Stimulated activated CD8-positive, alpha-beta memory T cell treated with anti-CD3 and anti-CD28 coated beads, Interleukin-7, amount 100 ng/mL, for 48 hours (primary cell): ENCODE data around the gene MACIR.
A peak's percentile ranks its signal among the peaks of the same experiment; 100 is the strongest.

Source experiments
- DNase-seq, 2 donors: peaks; one replicate each; pipeline ENCODE4 v3.0.0-alpha.2; 2020; ENCODE audit warnings: low read depth in 1 of 2; ENCODE audit errors: extremely low read depth in 1 of 2

MACIR gene

GRCh38 chr5:103244398-103244797 is 14.2 kb upstream of the MACIR start:
- DNase-seq: no peak

DNA sequence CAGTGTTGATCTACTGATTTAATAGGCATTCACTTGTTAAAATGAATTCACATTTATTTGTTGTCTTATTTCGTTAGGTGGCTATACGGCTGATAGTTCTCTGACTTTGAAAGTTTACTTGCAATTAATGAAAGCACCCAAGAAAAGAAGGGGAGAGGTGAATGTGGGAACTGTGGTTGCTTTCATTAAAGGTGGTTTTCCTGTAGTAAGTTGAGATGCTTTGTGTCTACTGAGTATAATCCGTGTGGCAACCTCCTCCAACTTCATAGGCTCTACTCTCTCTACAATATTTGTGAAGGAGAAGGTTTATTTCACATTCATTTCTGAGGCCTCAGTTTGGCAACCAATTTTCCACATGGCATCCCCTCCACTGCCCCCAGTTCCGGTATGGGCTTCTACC is 12.8 kb upstream of the MACIR start:
- DNase-seq: no peak

GRCh38 chr5:103247118-103247517 is 11.4 kb upstream of the MACIR start:
- no peak for DNase-seq

DNA sequence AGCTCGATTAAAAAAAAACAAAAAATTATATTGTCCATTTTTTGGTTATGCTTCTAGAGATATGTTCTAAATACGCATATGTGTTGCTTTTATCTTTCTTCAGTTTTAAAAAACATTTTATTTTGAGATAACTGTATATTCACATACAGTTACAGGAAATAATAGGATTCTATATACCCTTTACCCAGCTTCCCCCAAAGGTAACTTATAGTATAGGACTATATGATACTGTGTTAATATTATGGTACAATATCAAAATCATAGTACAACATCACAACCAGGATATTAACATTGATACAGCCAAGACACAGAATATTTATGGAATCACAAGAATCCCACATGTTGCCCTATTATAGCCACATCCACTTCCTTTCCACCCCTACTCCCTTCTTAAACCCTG is 9.5 kb upstream of the MACIR start:
- DNase-seq: no peak

DNA sequence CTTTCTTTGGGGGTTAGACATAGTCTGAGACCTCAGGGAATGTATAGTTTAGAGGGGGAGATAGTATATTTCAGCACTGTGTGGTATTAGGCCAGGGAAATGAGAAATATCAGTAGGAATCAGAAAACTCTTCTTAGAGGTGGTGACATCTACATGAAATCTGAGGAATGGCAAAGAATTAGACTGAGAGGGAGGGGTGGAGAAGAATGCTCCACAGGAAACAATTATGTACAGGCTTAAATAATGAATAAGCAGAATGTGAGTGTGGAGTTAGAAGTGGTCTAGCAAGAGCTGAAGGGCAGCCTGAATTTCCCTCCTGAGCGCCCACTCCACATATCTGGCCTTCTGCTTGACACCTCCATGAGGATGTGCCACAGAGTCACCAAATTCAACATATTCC is 3.6 kb upstream of the MACIR start:
- DNase-seq: no peak

DNA sequence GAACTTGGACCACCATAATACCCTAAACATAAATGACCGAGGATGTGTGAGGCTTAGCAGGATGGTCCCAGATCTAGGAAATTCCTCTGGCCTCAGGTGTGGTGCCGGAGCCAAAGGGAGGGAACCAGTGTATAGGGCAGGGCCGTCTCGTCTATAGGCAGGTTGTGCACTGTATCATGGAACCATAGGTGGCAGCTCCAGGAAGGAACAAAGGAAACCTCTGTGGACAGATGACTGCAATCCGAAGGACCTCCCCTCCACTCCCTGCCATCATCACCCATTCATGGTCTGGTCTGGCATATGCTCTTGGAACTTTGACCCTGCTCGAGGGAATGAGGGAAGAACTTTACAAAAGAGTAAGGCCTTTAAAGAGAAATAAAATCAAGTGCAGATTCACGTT is 2.9 kb upstream of the MACIR start:
- DNase-seq: no peak

DNA sequence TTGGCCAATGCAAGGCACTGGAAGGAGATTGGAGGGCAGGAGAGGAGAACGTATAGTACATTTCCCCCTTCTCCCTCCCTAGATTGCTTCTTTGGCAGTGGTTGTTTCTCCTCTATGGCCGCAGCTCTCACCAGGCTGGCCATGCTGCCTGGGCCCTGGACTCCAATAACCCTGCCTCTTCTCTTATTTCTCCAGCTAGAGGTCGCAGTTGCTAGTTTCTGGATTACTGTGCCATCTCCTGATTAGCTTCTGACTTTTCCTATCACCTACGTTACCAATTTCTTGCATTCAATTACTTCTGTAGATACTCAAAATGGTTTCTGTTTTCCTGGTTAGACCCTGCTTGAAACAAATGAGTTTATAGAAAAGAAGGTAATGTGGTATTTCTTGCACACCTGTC is 2.4 kb upstream of the MACIR start:
- DNase-seq: no peak

GRCh38 chr5:103258957-103259704 is 568 bp downstream of the MACIR start:
- peak; percentile 21 to 39 for DNase-seq

- peak in 1 of 2 donors; percentile 3 for DNase-seq
Observed at GRCh38 chr5:103259705-103260355, 1.3 kb downstream of the MACIR start.

DNA sequence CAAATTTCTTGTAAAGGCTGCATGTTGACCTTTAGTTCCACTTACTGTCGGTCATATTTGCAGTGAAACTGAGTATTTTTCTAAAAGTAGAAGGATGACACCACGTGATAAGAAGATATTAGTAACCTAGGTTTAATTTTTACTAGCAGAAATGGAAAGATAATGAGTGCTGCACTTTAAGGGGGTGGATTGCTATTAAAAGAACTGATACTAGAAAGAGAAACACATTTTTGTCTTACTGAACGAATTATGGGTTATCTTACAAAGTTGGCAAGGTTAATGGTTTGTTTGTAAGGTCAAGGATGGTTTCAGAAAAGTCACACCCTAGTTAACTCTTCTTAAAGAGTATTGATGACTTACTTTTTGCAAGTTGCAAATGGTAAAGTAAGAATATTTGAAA is 2.4 kb downstream of the MACIR start:
- DNase-seq: no peak

DNA sequence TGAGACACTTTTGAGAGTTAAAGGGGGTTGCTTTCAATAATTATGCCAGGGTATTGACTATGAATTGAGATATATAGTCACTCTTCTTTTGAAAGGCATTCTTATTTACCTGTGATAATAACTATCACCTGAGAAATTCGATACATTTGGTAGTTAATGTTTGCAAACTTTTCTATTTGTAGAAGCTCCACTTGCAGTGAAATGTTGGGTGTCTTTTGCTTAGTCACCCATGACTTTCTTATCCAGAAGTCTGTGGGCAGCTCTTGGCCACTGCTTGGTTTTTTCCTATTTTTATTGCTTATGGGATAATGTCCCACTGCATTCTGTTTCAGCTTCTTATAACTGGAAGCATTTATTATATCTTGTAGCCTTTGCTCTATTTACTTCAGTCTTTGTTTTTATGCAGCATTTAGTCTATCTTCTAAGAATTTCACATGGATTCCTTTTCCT is 3.9 kb downstream of the MACIR start:
- DNase-seq: no peak

GRCh38 chr5:103263054-103263453 is 4.5 kb downstream of the MACIR start:
- DNase-seq: no peak

DNA sequence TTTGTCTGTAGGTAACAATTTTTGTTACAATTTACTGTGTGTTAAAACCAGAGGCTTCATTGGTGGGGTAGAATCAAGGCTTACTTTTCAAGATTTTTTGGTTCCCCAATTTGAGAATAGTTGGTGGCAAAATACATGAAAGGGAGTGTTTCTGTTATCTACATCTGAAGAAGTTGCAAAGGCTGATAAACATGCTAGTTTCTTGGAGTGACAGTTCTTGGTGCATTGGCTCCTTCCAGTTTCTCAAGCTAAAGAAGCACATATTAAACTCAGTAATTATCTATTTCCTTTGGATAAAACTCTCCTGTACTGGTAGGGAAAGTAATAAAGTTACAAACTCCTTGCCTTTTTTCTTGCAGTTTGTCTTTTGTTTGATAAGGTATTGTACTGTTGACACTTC is 5.9 kb downstream of the MACIR start:
- DNase-seq: no peak

GRCh38 chr5:103270581-103270980 is 12.0 kb downstream of the MACIR start:
- no peak for DNase-seq

- DNase-seq: no peak
Observed at GRCh38 chr5:103271570-103272289, 13.2 kb downstream of the MACIR start.

GRCh38 chr5:103272377-103272776 is 13.8 kb downstream of the MACIR start:
- DNase-seq: no peak

DNA sequence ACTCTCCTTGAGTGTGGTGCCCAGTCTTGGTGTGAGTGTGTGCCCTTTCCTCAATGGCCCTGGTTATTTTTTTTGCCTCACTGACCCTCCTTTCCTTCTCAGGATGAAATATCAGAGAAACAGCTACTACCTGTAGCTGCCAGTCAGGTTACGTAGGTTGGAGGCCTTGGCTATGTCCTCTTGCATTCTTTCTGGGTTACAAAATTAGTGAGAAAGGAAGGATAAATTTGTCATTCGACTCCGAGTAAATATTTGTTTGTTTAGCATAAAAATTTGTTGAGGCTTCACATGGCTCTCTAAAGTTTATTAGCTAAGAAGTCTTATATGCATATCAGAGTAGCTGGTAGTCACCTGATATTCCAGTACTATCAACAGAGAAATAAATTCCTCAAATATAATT is 15.4 kb downstream of the MACIR start:
- DNase-seq: no peak

DNA sequence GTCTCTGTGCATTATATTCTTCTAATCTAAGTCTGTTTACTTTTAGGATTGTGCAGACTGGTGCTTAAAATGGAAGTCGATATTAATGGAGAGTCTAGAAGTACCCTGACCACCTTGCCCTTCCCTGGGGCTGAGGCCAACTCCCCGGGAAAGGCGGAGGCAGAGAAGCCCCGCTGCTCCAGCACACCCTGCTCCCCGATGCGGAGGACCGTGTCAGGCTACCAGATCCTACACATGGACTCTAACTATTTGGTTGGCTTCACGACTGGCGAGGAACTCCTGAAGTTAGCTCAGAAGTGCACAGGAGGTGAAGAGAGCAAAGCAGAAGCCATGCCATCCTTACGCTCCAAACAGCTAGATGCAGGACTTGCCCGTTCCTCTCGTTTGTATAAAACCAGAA is 17.3 kb downstream of the MACIR start:
- DNase-seq: no peak

DNA sequence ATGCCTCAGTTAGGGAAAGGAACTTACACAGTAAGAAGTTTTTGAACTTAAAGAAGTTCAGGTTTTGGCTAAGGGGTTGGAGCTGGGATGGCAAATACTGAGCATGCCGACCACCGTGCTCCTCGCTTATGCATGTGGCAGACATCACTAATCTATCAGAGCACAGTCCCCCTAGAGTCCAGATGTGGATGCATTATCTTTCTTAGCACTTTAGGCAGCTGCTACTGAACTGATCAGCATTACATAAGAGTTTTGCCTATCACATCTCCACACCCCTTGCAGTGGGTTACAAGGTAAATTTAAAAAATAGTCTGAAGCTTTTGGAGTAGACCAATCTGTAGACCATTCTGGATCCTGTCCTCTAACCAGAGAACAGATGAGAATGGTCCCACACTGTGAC is 22.4 kb downstream of the MACIR start:
- DNase-seq: no peak

DNA sequence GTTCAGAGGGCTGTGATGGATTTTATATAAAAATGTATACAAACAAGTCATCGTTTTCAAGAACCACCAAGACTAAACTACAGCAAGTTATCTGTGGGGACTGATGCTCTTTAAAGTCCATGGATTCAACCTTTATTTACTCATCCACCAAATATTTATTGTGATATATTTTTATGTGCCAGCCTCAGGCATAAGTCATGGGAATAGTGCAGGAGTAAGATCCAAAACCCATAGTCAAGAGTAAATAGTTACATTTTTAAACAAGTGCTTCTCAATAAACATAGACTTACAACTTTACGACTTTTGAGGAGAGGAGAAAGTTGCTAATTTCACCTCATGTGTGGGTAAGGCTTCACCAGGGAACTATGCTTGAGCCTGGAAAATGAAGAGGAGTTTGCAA is 24.6 kb downstream of the MACIR start:
- no peak for DNase-seq

DNA sequence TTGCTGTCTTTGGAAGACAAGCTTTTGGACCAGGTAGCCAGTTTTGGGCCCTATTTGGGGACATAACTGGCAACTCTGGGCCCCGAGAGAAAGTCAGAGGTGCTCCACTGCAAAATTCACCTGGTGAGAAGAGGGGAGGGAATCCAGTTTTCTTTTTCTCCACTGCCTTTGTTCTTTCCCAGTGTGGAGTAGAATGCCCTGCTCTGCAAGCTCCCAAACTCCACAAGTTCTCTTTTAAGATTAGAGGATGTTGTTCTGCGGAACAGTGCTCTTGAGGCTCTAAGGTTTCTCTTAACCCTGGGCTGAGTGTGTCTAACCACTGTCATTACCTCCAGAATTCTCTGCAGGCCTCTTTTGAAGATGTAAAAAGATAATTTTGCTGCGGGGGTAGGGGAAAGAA is 25.3 kb downstream of the MACIR start:
- DNase-seq: no peak

DNA sequence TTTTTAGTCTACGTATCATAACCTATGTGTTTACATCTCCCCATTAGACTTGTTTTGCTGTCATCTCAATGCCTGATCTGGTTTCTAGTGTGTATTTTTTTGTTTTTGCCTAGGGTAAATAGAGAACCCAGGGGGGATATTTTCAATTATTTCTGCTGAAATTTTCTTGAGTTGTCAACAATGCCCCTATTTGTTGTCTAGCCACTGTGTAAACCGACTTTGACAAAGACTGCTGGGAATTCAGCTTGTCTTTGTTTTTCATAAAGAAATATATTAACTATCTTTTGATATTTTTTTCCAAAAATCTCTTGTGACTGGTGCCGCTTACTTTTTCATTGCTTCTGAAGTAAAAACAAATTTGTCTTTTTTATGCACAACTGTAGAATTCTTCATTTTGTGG is 28.1 kb downstream of the MACIR start:
- DNase-seq: no peak
